ENCODE data around the gene COL8A1. TPM values are rescaled to one million over a fixed set of nuclear protein-coding genes. Genes with fewer than 3 reads are reported as not detected.

The COL8A1 gene
- polyA plus RNA-seq, 3 donors: not detected

GRCh38 chr3:99760629-99761028 is 122.2 kb downstream of the COL8A1 start:
- no peaks in the 10 kb centered on the region for H3K36me3 ChIP-seq (replicated peaks in 1 of 2; ENCODE audit: control insufficient read depth in 1 of 2, insufficient read depth in 2 of 2, low read length in 2 of 2)
- H3K9me3 ChIP-seq (replicated peaks in 1 of 2; ENCODE audit: control insufficient read depth in 1 of 2, insufficient read depth in 1 of 2, low read length in 2 of 2): no peaks in the 10 kb centered on the region
- no peak overlapping the region for H3K27ac ChIP-seq (ENCODE audit: low read depth in 1 of 2, low read length in 2 of 2)
- H3K9me3 Mint-ChIP-seq: no peaks in the 10 kb centered on the region
- no peak overlapping the region for H3K4me3 ChIP-seq (replicated peaks in 1 of 3; ENCODE audit: low read depth in 2 of 3, low read length in 3 of 3)
- H3K9ac ChIP-seq (ENCODE audit: insufficient read depth, low read length, poor library complexity, severe bottlenecking): no peak overlapping the region
- H4K20me1 ChIP-seq (ENCODE audit: insufficient read depth, low read length): no peaks in the 10 kb centered on the region
- H3K27ac Mint-ChIP-seq: no peak overlapping the region
- no peaks in the 10 kb centered on the region for H3K4me1 Mint-ChIP-seq
- no CpG with 5 or more reads among the region's 2 CpGs for WGBS (ENCODE audit: insufficient coverage)
- H3K79me2 ChIP-seq (ENCODE audit: insufficient read depth, low read length): no peaks in the 10 kb centered on the region
- H3K4me2 ChIP-seq (replicated peaks; ENCODE audit: extremely low read depth, low read length, poor library complexity, severe bottlenecking): no peak overlapping the region
- H2AFZ ChIP-seq (ENCODE audit: insufficient read depth, low read depth, low read length, poor library complexity, severe bottlenecking): no peak overlapping the region
- H3K4me1 ChIP-seq (ENCODE audit: control insufficient read depth in 1 of 2, insufficient read depth in 2 of 2, low read length in 2 of 2): no peaks in the 10 kb centered on the region
- no peak for TF ChIP-seq CTCF (IDR thresholded peaks at IDR 0.05)
- H3K4me3 Mint-ChIP-seq: no peak overlapping the region
- intact Hi-C loops (cut with micrococcal nuclease): no loop called here
- no peaks in the 10 kb centered on the region for H3K36me3 Mint-ChIP-seq
- no peak for DNase-seq
- H3K27me3 ChIP-seq (ENCODE audit: control insufficient read depth in 2 of 2, insufficient read depth in 2 of 2, low read length in 2 of 2): peaks cover 0 to 3% of the 10 kb centered on the region in 2 donors
- peaks cover 0 to 10% (median 7%) of the 10 kb centered on the region in 3 donors for H3K27me3 Mint-ChIP-seq (ENCODE audit: low read depth in 3 of 3)

GRCh38 chr3:99761415-99762165 is 123.2 kb downstream of the COL8A1 start:
- 80% methylated on average over 1 of the region's 8 CpGs for WGBS (ENCODE audit: insufficient coverage)
- Histone ChIP-seq H3K27ac (ENCODE audit: low read depth in 1 of 2, low read length in 2 of 2) (no peak overlapping the region), H3K9me3 (replicated peaks in 1 of 2; ENCODE audit: control insufficient read depth in 1 of 2, insufficient read depth in 1 of 2, low read length in 2 of 2) (no peaks in the 10 kb centered on the region), H3K79me2 (ENCODE audit: insufficient read depth, low read length) (no peaks in the 10 kb centered on the region), H4K20me1 (ENCODE audit: insufficient read depth, low read length) (no peaks in the 10 kb centered on the region), H3K4me3 (replicated peaks in 1 of 3; ENCODE audit: low read depth in 2 of 3, low read length in 3 of 3) (no peak overlapping the region), H3K36me3 (replicated peaks in 1 of 2; ENCODE audit: control insufficient read depth in 1 of 2, insufficient read depth in 2 of 2, low read length in 2 of 2) (no peaks in the 10 kb centered on the region), H3K4me1 (ENCODE audit: control insufficient read depth in 1 of 2, insufficient read depth in 2 of 2, low read length in 2 of 2) (no peaks in the 10 kb centered on the region), H3K9ac (ENCODE audit: insufficient read depth, low read length, poor library complexity, severe bottlenecking) (no peak overlapping the region), H2AFZ (ENCODE audit: insufficient read depth, low read depth, low read length, poor library complexity, severe bottlenecking) (no peak overlapping the region), H3K4me2 (replicated peaks; ENCODE audit: extremely low read depth, low read length, poor library complexity, severe bottlenecking) (no peak overlapping the region), H3K27me3 (ENCODE audit: control insufficient read depth in 2 of 2, insufficient read depth in 2 of 2, low read length in 2 of 2) (peaks cover 0 to 3% of the 10 kb centered on the region in 2 donors)
- Mint-ChIP-seq H3K27ac (no peak overlapping the region), H3K27me3 (ENCODE audit: low read depth in 3 of 3) (peaks cover 0 to 10% (median 7%) of the 10 kb centered on the region in 3 donors), H3K36me3 (no peaks in the 10 kb centered on the region), H3K9me3 (no peaks in the 10 kb centered on the region), H3K4me3 (no peak overlapping the region), H3K4me1 (no peaks in the 10 kb centered on the region)
- DNase-seq: no peak
- intact Hi-C loops (cut with micrococcal nuclease): no loop called here
- no peak for TF ChIP-seq CTCF (IDR thresholded peaks at IDR 0.05)
